ENCODE measurements around the gene PLEKHG2.

GRCh38 chr19:39428283-39429112 is 16.0 kb downstream of the PLEKHG2 start:
- TF ChIP-seq CTCF (IDR thresholded peaks at IDR 0.05 in 8 of 11, conservative IDR thresholded peaks at IDR 0.05 in 3 of 11) (no peak), POLR2A (IDR thresholded peaks at IDR 0.05) (no peak), POLR2AphosphoS5 (IDR thresholded peaks at IDR 0.05) (peak; percentile 73 to 84 (median 75))

Measured in spleen (tissue), 7 donors.